Stimulated activated CD8-positive, alpha-beta memory T cell treated with anti-CD3 and anti-CD28 coated beads, Interleukin-12 subunit alpha, Interleukin-12 subunit beta, amount 100 ng/mL, for 24 hours (primary cell): ENCODE results near the gene CASP12.

Experiments
- DNase-seq: peaks from one replicate; pipeline ENCODE4 v3.0.0-alpha.2; 2020; ENCODE audit errors: extremely low read depth

CASP12 gene

GRCh38 chr11:104892723-104893511, 5.3 kb downstream of the CASP12 start:
- DNase-seq, result no peak

DNA sequence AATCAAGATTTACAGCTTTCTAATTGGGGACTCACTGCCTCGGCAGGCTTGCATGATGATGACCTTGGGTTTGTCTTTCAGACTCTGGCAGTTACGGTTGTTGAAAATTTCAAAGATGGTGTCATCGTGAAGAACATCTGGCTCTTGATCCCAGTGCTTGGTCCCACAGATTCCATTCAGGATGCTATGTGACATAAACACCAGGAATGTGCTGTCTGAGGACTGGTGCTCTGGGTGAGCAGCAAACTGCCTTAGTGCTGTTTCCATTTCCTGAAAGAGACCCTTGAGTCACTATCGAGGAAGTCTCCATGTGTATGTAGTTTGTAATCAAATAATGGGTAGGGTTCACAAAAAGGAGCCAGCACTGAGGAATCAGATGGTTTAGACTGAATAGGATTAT, 7.1 kb downstream of the CASP12 start:
- no peak for DNase-seq

DNA sequence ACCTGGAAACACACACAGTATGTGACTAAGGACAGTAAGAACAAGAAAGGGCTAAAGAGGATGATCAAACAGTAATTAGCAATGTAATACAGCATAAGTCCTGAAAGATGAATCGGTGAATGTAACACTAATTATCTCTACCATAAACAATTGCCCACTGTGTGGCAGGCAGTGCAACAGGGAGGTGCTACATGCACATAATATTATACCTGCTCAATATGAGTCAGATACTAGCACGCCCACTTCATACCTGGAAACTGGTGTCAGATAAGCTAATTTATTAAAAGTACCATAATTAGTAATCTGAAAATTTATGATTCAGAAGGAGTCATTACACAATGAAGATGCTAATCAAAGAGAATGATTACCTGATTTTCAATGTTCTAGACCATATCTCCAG, 14.9 kb downstream of the CASP12 start:
- DNase-seq, result no peak

- DNase-seq, result no peak
Measured at GRCh38 chr11:104881117-104881794, 17.0 kb downstream of the CASP12 start.

- no peak for DNase-seq
Measured at GRCh38 chr11:104879514-104880190, 18.6 kb downstream of the CASP12 start.

- no peak for DNase-seq
Measured at GRCh38 chr11:104876861-104877431, 21.3 kb downstream of the CASP12 start.

DNA sequence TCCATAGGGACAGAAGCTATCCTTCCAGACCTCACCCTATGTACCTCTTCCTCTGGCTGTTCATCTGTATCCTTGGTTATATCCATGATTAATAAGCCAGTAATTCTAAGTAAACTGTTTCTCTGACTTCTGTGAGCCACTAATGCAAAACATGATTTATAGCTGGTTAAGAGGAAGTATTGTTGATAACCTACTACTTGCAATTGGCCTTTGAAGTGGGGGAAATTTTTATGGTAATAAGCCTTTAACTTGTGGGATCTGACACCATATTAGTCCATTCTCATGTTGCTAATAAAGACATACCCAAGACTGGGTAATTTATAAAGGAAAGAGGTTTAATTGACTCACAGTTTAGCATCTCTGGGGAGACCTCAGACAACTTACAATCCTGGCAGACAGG, 21.9 kb downstream of the CASP12 start:
- no peak for DNase-seq

DNA sequence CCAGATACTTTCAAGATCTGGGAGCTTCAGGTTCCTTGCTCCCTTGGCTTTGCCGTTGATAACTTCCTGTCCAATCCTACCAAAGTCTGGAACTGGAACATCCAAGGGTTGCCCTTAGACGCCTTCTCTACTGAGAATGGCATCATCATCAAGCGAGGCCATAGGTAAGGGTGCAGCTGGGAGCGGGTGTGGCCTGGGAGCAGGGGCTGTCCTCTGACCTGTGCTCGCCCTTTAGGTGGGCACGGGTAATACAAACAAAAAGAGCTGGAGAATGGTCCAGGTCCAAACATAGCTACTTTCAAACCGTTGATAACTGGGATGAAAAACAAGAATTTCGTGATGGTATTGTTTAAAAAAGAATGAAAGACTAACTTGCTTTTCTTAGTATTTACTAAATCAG, 25.0 kb downstream of the CASP12 start:
- no peak for DNase-seq

DNA sequence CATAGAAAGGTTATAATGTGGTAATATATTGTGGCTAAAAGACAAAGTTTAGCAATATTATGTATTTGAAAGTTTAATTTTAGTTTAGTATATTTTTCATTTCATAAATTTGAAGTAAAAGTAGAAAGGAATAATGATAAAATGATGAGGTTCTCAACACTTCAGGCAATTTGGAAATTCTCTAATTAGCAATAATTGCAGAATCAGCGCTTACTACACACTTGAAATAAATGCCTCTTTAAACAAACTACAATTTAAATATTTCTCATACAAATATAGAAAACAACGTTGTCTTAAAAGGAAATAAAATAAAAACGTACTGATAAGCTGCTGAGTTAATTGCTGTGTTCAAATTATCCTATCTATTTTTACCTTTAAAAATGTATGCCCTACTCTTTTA, 25.9 kb downstream of the CASP12 start:
- DNase-seq, result no peak

GRCh38 chr11:104870910-104871309, 27.4 kb downstream of the CASP12 start:
- DNase-seq, result no peak

- no peak for DNase-seq
Measured at GRCh38 chr11:104866815-104867214, 31.4 kb downstream of the CASP12 start.

DNA sequence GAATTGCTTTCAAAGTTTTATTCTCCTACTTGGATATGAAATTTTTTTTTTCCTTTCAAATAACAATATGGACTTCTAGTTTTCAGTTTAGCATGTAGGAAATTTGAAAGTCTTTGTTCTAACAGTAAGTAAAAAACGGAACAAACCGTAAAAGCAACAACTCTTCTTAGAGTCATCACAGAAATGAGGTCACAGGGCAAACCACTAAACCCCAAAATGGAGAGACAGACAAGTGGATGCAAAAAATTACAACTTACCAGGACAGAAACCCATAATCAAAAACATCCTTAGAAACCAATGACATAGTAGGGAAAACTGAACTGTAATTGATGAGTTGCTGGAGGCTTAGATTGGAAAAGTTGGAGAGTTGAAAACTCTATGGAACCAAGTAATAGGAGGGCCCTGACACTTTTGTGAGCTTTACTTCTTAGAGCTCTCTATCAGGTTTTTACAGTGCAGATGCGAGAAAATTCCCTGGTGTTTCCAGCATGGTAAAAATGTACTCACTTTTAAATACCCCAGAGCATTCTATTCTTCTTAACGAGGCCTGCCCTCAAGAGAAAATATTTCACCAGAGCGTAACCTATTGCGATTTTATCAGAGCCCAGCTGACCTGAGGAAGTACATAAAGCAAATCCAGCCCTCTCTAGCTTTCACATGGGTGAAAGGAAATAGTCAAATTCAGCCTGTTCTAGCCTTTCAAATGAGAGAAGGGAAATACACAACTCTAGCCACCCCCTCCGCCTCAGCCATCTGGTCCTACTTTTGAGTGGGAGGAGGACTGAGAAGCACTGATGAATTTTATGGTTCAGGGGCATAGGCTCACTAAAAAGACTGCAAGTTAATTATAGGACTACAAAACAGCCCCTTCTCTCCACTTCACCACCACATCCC, 39.1 kb downstream of the CASP12 start:
- DNase-seq, result no peak

DNA sequence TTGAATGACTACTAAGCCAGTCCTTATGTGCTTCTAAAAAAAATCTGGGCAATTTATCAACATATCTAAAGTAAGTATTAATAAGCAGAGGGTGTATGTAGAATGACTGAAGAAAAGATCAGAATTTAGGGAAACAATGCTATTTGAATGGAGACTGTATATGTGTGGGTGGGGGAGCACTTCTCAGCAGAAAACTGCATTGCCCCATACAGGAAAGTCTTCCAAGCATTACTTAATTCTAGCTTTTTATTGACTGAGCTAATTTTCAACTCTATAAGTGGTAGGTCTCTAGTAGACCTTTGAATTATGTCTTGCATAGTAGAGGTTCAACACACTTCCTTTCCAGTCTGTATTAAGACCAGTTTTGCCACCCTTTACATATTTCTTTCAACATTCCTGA, 41.7 kb downstream of the CASP12 start:
- no peak for DNase-seq

DNA sequence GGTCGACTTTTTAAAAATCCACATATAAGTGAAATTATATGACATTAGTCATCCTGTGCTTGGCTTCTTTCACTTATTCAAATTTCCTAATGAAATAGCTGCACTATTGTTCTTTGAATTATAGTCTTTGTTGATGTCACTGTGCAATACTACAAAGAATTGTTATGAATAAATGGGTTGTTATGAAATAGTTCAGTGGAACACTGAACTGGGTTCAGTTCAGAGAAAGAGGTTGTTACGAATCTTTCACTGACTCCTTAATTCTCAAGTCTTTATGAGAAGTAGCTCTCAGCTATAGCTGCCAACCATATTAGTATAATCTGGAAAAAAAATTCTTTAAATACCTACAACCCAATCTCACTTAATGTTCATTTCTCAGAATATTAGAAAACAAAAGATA, 42.3 kb downstream of the CASP12 start:
- DNase-seq, result no peak

- DNase-seq, result no peak
Measured at GRCh38 chr11:104853276-104853675, 45.0 kb downstream of the CASP12 start.

DNA sequence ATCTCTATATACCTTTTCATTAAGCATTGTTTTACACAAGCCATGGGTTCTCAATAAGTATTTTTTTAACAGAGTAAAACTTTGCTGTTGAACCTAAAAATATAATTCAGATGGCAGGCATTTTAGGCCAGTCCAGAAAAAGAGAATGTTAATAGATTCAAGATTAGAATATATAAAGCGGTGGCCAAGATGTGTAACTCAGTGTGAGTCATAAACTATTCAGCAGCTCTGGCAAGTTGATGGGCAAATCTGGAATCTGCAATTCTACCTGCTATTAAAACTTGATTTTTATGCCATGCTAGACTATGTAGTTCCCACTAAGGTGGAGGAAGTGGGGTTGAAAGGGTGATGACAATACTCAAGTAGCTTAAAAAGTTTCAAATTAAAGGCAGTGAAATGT, 45.4 kb downstream of the CASP12 start:
- no peak for DNase-seq

- DNase-seq, result no peak
Measured at GRCh38 chr11:104846216-104846615, 52.0 kb downstream of the CASP12 start.

DNA sequence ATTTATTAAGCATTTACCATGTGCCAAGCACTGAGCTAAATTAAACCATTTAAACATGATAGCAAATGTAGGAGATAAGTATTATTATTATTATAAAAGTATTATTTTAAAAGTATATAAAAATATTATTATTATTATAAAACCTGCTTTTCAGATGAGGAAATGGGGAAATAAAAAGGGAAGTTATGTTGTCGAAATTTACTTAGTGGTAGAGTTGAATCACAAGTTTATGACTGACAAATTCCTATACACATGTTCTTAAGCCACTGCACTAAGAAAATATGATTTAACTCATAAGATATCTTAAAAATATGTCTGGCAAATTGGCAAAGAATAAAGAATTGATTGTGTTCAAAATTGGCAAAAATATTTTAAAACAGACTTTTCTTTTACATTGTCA, 53.8 kb downstream of the CASP12 start:
- DNase-seq, result no peak

DNA sequence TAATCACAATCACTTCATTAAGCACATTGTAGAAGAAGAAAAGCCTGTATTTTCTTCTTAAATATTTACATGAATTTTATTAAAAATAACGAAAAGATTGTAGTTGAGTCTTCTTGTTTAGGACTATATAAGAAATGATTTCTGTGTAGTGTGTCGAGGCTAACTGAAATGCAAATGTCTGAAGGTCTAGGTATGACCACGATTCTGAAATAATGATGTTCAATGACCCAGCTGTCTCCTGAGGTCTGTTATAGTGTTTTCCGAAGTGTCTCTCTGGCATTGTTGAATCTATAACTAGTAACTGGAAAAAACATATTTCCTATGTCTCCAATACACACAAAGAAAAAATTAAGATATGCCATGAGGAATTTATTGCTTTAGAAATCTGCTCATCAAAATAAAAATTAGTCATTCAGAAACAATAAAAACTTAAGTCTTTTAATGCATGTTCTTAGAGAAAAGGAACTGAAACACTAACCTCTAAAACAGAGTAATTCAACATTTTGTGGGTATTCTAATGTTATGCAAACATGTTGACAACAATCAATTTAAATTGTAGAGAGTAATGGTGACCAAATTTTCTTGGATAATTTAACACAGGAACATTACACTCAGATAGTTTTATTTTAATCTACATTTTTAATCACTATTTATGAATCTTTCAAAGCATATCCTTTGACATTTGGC, 55.0 kb downstream of the CASP12 start:
- no peak for DNase-seq

DNA sequence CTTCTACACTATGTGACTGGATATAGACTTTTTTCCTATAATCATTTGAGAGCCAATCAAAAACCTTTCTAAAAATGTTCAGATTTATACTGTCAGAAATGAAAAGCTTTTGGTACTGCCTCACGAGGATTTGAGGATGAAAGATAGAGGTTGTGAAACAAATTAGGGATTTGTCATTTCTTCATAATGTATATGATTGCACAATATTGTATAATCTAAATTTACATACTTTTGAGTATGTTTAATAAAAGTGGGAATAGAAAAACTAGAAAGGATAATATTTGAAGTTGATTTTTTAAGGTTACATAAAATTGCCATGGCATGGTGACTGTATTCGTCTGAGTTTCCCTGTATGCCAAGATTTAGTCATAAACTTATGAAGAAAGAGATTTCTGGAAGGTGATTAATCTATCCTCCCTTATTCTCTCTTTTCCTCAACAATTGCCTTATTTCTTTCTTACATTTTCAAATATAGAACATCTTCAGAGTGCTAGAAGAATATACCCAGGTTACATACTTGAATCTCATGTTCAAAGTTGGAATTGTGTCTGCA, 56.2 kb downstream of the CASP12 start:
- DNase-seq, result no peak

DNA sequence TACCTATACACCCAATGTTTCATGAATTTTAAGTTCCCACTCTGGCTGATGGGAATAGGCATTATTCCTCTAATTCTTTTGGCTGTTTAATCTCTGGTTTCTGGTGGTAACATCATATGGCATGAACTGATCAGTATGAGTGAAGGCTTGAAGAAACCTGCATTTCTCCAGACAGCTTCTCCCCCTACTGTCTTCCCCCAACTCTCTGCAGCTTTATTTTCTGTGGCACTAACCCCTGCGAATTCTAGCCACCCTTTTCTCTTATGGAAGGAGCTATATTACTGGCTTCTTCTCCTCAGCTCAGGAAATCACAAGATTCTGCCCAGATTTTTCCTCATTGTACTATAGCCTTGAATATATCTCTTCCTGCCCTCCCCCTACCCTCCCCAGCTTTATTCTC, 57.1 kb downstream of the CASP12 start:
- DNase-seq, result no peak
